Astrocyte (in vitro differentiated cells and primary cell): ENCODE results near the gene RPS6KA2. TPM values are rescaled to one million over a fixed set of nuclear protein-coding genes. Genes with fewer than 3 reads are reported as not detected.

Source experiments
- DNase-seq: peaks from one replicate; pipeline ENCODE4 v3.0.0-alpha.2; 2010; ENCODE audit warnings: low read depth
- FAIRE-seq: peaks from 2 replicates; lab custom pipeline; 2011; peaks lifted over from hg19 to GRCh38; lab: Jason Lieb, UNC
- H2AFZ ChIP-seq: 2 replicates; pipeline ENCODE4 v1.6.0; 2012; ENCODE audit warnings: low read depth, low read length, inconsistent platforms
- H3K27ac ChIP-seq: 2 replicates; pipeline ENCODE4 v1.5.1; 2011; ENCODE audit warnings: low read depth, low read length, inconsistent platforms
- H3K27me3 ChIP-seq: 2 replicates; pipeline ENCODE4 v1.6.0; 2011; ENCODE audit warnings: low read length, inconsistent platforms; ENCODE audit not compliant: insufficient read depth
- H3K36me3 ChIP-seq: 2 replicates; pipeline ENCODE4 v1.5.1; 2011; ENCODE audit warnings: low read length, inconsistent platforms; ENCODE audit not compliant: insufficient read depth
- H3K4me1 ChIP-seq: 2 replicates; pipeline ENCODE4 v1.5.1; 2011; ENCODE audit warnings: low read length, inconsistent platforms; ENCODE audit not compliant: insufficient read depth
- H3K4me2 ChIP-seq: 2 replicates; pipeline ENCODE4 v1.6.0; 2012; ENCODE audit warnings: low read length, inconsistent platforms
- H3K4me3 ChIP-seq: 2 replicates; pipeline ENCODE4 v1.5.1; 2011; ENCODE audit warnings: low read depth, mild to moderate bottlenecking, low read length, inconsistent platforms; ENCODE audit not compliant: insufficient read depth
- H3K79me2 ChIP-seq: 2 replicates; pipeline ENCODE4 v1.6.0; 2012; ENCODE audit warnings: mild to moderate bottlenecking, low read length, inconsistent platforms; ENCODE audit not compliant: insufficient read depth
- H3K9ac ChIP-seq: 2 replicates; pipeline ENCODE4 v1.6.0; 2012; ENCODE audit warnings: mild to moderate bottlenecking, low read length, inconsistent platforms
- H3K9me3 ChIP-seq: 2 replicates; pipeline ENCODE4 v1.5.1; 2012; ENCODE audit warnings: low read depth, mild to moderate bottlenecking, low read length, inconsistent platforms; ENCODE audit not compliant: insufficient read depth
- H4K20me1 ChIP-seq: 2 replicates; pipeline ENCODE4 v1.6.0; 2012; ENCODE audit warnings: low read length, inconsistent platforms; ENCODE audit not compliant: insufficient read depth
- H3K27ac Mint-ChIP-seq: one replicate; pipeline ENCODE4 v1.8.0; 2021; ENCODE audit warnings: mild to moderate bottlenecking, mixed read lengths; ENCODE audit not compliant: unreplicated experiment
- H3K27me3 Mint-ChIP-seq: one replicate; pipeline ENCODE4 v1.8.0; 2021; ENCODE audit warnings: low read depth, mixed read lengths; ENCODE audit not compliant: unreplicated experiment
- H3K36me3 Mint-ChIP-seq: one replicate; pipeline ENCODE4 v1.8.0; 2021; ENCODE audit warnings: low read depth, mixed read lengths; ENCODE audit not compliant: unreplicated experiment
- H3K4me1 Mint-ChIP-seq: one replicate; pipeline ENCODE4 v1.8.0; 2021; ENCODE audit warnings: low read depth, mixed read lengths; ENCODE audit not compliant: unreplicated experiment
- H3K4me3 Mint-ChIP-seq: one replicate; pipeline ENCODE4 v1.8.0; 2021; ENCODE audit warnings: mild to moderate bottlenecking, moderate library complexity, mixed read lengths; ENCODE audit not compliant: unreplicated experiment
- H3K9me3 Mint-ChIP-seq: one replicate; pipeline ENCODE4 v1.8.0; 2021; ENCODE audit warnings: mild to moderate bottlenecking, mixed read lengths; ENCODE audit not compliant: unreplicated experiment
- CTCF ChIP-seq: IDR thresholded peaks from 2 replicates; pipeline ENCODE4 v1.5.1; 2011; ENCODE audit warnings: low read depth, mild to moderate bottlenecking, inconsistent platforms, low read length, moderate library complexity; ENCODE audit not compliant: insufficient read depth
- EZH2 ChIP-seq: IDR thresholded peaks from 2 replicates; pipeline ENCODE4 v1.6.1; 2012; ENCODE audit warnings: mild to moderate bottlenecking, low read length, inconsistent platforms; ENCODE audit not compliant: insufficient read depth
- total RNA-seq: library from RNA; stranded (reverse); gene quantifications from 2 replicates; pipeline ENCODE4 v1.2.1, GENCODE V29; 2021

Gene RPS6KA2
- total RNA-seq, 1 donor from 2014 or later, result 33.5 TPM

GRCh38 chr6:166444446-166444845 lies 182.6 kb downstream of the RPS6KA2 start:
- H3K36me3 Mint-ChIP-seq, result peaks cover 23% of the 10 kb centered on the region
- H3K9ac ChIP-seq, result no peak overlapping the region
- H3K27me3 ChIP-seq, result no peaks in the 10 kb centered on the region
- FAIRE-seq (no peak), DNase-seq (no peak)
- H4K20me1 ChIP-seq, result no peaks in the 10 kb centered on the region
- no peak overlapping the region for H3K4me2 ChIP-seq
- no peak overlapping the region for H3K27ac Mint-ChIP-seq
- H3K27me3 Mint-ChIP-seq, result no peaks in the 10 kb centered on the region
- no peak overlapping the region for H2AFZ ChIP-seq
- no peak overlapping the region for H3K4me3 ChIP-seq
- no peaks in the 10 kb centered on the region for H3K9me3 Mint-ChIP-seq
- H3K4me1 ChIP-seq, result no peaks in the 10 kb centered on the region
- H3K4me3 Mint-ChIP-seq, result no peak overlapping the region
- no peaks in the 10 kb centered on the region for H3K9me3 ChIP-seq
- H3K27ac ChIP-seq, result no peak overlapping the region
- H3K4me1 Mint-ChIP-seq, result peaks cover 5% of the 10 kb centered on the region
- H3K36me3 ChIP-seq, result peaks cover 7% of the 10 kb centered on the region
- no peaks in the 10 kb centered on the region for H3K79me2 ChIP-seq
- TF ChIP-seq CTCF (no peak), EZH2 (no peak)

- DNase-seq, result no peak
- H3K4me3 Mint-ChIP-seq, result no peak overlapping the region
- FAIRE-seq, result no peak
- peaks cover 7% of the 10 kb centered on the region for H3K36me3 ChIP-seq
- H3K4me1 Mint-ChIP-seq, result peaks cover 5% of the 10 kb centered on the region
- no peaks in the 10 kb centered on the region for H3K27me3 ChIP-seq
- H3K36me3 Mint-ChIP-seq, result peaks cover 15% of the 10 kb centered on the region
- no peak overlapping the region for H3K4me2 ChIP-seq
- H3K4me1 ChIP-seq, result no peaks in the 10 kb centered on the region
- H3K27ac Mint-ChIP-seq, result no peak overlapping the region
- TF ChIP-seq CTCF (no peak), EZH2 (no peak)
- H3K27me3 Mint-ChIP-seq, result no peaks in the 10 kb centered on the region
- no peaks in the 10 kb centered on the region for H4K20me1 ChIP-seq
- H3K79me2 ChIP-seq, result no peaks in the 10 kb centered on the region
- H3K9me3 Mint-ChIP-seq, result peaks cover under 1% of the 10 kb centered on the region
- H3K27ac ChIP-seq, result no peak overlapping the region
- no peak overlapping the region for H3K9ac ChIP-seq
- H2AFZ ChIP-seq, result no peak overlapping the region
- no peaks in the 10 kb centered on the region for H3K9me3 ChIP-seq
- H3K4me3 ChIP-seq, result no peak overlapping the region
Measured at GRCh38 chr6:166443166-166443565, 183.9 kb downstream of the RPS6KA2 start.

GRCh38 chr6:166442131-166442685 lies 184.8 kb downstream of the RPS6KA2 start:
- FAIRE-seq, result no peak
- no peak for TF ChIP-seq EZH2
- no peak for TF ChIP-seq CTCF
- H3K9me3 Mint-ChIP-seq, result peaks cover 2% of the 10 kb centered on the region

More at GRCh38 chr6:166442131-166442685, 184.8 kb downstream of the RPS6KA2 start:
- Histone ChIP-seq H3K4me2 (no peak overlapping the region), H3K9ac (no peak overlapping the region), H3K36me3 (peaks cover 4% of the 10 kb centered on the region), H3K4me1 (no peaks in the 10 kb centered on the region), H4K20me1 (no peaks in the 10 kb centered on the region), H3K4me3 (no peak overlapping the region), H3K79me2 (no peaks in the 10 kb centered on the region), H3K27ac (no peak overlapping the region), H2AFZ (no peak overlapping the region), H3K27me3 (no peaks in the 10 kb centered on the region), H3K9me3 (no peaks in the 10 kb centered on the region)
- H3K27me3 Mint-ChIP-seq, result no peaks in the 10 kb centered on the region
- no peak overlapping the region for H3K27ac Mint-ChIP-seq
- H3K4me3 Mint-ChIP-seq, result no peak overlapping the region
- H3K36me3 Mint-ChIP-seq, result peaks cover 15% of the 10 kb centered on the region
- H3K4me1 Mint-ChIP-seq, result peaks cover 5% of the 10 kb centered on the region
- DNase-seq, result no peak
